HG03039 (cell line): Measurements from ENCODE around the gene ABHD8.

Experiments used
- ATAC-seq: cut with Tn5 transposase; IDR thresholded peaks from one replicate; pipeline ENCODE4 v1.9.1; 2021; ENCODE audit warnings: mild to moderate bottlenecking, moderate library complexity; ENCODE audit not compliant: unreplicated experiment

Gene ABHD8

DNA sequence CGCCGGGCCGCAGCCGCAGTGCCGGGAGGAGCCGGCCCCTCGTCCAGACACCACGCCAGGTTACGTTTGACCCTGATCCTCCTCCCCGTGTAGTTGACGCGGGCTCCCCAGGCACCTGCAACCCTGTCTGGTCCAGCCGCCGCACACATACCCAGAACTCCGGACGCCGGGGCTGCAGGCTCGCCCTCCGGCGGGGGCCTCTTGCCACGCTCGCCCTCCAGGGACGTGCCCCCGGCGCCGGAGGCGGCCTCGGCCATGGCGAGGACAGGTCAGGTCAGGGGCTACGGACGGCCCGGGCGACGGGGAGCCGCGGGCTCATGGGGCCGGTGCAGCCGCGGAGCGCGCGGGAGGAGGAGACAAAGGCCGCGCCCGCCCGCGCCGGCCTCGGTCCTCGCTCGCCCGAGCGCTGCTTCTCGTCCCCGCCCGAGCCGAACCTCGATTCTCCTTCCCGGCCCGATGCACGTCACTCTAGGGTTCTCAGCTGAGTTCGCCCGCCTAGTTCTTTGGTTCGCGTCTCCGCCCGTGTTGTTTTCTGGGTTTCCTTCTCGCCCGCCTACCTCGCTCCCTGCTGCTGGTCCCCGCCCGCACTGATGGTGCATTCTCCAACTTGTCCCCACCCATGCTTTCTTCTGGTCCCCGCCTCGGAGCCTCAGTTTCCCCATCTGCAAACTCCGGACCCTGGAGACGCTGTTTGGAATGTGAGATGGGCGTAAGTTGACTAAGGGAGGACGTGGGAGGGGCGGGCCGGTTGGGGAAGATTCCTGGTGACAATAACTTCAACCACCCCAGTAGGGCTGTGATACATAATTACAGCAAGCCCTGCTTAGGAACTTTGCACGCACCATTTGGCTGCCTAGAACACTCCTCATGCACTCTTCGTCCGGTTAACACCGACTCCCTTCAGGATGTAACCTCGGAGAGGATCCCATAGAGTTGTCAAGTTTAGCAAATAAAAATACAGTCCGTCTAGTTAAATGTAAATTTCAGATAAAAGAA is 31.5 kb upstream of the ABHD8 start, which contains the start of gene ANO8:
Gene ANO8 (minus strand): TSS at position 442 of the 996 bp plus-strand sequence. CDS start 185 bp downstream, at position 257.
- peak; percentile 40 for ATAC-seq

DNA sequence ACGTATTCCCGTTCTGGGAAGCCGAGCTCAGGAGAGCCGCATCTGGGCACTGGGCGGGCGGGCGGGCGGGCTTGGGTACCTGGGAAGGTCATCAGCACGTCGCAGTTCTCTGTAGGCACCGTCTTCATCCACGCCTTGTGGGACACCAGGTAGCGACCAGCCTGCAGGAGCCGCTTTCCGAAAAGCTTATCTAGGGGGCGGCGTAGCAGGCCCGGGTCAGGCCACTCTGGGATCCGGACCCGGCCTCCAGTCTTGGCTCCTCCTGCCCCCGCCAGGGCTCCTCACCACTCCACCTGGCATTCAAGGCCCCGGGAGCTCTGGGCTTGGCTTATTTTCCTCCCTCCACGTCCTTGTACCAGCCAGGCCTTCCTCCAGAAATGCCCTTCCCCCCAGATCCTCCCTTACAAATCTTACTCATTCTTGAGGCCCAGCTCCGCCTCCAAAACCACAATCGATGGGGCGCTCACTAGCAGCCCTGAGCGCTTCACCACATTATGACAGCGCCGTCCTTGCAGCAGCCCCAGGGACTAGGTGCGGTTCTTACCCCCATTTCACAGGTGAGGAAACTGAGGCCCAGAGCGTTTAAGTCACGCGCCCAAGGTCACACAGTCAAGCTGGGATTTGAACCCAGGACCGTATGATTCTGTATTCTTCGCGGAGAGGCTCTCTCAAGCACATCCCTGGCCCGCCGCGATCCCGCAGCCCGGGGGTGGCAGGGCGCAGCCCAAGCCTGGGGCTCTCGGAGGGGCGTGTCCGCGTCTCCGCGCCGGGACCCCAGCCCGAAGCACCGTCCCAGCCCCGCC is 30.6 kb upstream of the ABHD8 start:
- ATAC-seq = no peak

- ATAC-seq = no peak
These were observed 29.7 kb upstream of the ABHD8 start for GRCh38 chr19:17332677-17333581.

GRCh38 chr19:17332360-17332676 is 29.1 kb upstream of the ABHD8 start:
- ATAC-seq = no peak

GRCh38 chr19:17331045-17331558 is 27.9 kb upstream of the ABHD8 start:
- ATAC-seq = no peak

GRCh38 chr19:17330262-17331044 is 27.2 kb upstream of the ABHD8 start:
- ATAC-seq = no peak

DNA sequence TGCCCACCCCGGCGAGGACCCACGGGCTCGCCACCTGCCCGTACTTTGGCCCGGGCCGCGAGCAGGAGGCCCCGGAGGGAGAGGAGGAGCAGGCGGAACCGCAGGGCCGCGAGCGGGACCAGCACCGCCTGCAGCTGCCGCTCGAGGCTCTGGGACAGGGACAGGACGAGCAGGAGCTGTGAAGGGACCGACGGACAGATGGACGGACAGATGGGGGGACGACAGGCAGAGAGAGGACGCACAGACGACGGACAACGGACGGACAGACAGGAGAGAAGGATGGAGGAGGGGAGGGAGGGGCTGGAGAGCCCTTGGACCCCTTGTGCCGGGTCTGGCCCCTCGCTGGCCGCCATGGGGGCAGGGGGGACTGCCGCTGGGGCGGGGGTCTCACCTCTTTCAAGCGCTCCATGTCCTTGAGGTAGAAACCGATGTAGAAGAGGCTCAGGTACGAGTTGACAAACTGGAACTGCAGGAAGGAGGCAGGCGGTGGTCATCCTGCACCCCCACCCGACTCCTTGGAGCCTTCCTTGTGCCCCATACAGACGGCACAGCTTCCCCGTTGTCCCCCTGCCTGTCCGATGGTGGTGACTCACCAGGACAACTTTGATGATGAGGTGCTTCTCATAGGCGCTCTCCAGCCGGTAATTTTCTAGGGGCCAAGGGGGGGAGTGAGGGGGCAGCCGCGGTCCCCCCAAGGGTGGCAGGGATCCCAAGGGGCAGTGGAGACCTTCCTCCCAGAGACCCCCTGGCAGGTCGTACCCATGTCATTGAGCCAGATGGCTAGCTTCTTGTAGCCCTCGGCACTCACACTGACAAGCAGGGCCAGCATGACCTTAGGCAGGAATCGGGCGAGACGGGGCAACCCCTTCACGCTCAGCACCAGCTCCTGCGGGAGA is 26.4 kb upstream of the ABHD8 start:
- ATAC-seq = no peak

DNA sequence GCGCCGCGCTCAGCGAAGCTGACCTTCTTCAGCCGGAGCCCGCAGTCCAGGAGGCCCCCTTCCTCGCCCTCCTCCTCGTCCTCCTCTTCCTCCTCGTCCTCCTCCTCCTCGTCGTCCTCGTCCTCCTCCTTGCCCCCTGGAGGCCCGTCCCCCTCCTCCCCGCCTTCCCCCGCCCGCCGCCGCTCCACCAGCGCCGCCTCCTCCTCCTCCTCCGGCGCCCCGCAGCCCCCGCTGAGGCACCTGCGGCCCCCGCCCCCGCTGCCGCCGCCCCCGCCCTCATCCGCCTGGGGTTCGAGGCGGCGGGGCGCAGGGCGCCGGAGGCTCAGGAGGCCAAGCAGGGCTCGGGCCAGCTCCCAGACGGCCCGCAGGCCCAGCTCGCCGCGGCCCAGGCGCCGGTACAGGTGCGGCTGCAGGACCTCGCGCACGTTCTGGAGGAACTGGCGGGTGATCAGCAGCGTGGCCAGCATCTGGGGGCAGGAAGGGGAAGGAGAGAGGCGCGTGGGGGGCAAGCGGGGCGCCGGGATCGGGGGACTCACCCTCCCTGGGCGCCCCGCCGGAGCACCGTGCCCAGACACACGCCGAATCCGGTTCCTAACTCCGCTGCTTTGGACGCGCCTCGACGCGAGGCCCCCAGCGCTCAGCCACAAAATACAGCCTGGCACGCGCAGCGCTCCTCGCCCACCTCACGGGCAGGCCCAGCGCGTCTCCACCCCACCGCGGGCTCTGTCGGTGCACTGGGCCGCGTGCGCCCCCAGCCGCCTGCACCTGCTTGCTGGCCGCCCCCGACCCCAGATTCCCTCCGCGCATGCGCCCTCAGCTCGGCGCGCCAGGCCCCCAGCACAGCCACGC is 25.5 kb upstream of the ABHD8 start:
- no peak for ATAC-seq

GRCh38 chr19:17327654-17328516 is 24.7 kb upstream of the ABHD8 start:
- no peak for ATAC-seq

GRCh38 chr19:17327068-17327653 is 23.9 kb upstream of the ABHD8 start:
- no peak for ATAC-seq

DNA sequence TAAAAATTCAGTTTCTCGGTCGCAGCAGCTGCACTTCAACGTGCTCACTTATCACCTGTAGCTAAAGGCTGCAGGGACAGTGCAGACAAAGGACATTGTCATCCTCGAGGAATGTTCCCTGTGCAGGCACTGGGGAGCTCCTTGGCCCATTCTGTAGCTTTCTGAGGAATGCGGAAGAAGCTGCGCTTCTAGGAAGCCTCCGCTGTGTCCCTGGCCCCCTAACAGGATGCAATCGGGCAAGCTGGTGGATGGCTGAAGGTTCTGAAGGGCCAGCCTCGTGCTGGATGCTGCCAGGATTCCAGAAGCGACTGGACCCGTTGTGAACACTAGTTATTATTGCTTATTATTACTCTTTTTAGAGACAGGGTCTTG is 23.4 kb upstream of the ABHD8 start:
- ATAC-seq = no peak

- ATAC-seq = no peak
These were observed 22.8 kb upstream of the ABHD8 start for GRCh38 chr19:17325881-17326594.

DNA sequence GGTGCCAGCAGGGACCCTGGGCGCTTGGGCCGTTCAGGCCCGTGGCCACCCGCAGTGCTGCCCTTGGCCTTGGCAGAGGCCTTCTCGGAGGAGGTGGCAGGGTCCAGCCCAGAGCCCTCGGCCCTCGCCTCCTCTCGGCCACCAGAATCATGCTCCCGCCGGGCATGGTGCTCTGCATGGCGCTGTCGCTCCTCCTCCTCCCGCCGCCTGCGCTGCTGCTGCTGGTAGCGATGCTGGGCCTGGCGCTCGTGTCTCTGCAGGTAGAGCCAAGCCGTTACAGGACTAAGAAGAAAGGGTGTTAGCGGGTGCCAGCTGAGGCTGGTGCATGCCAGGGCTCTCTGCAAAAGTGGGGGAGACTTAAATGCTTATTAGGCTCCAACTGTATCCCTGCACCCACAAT is 21.9 kb upstream of the ABHD8 start:
- no peak for ATAC-seq

DNA sequence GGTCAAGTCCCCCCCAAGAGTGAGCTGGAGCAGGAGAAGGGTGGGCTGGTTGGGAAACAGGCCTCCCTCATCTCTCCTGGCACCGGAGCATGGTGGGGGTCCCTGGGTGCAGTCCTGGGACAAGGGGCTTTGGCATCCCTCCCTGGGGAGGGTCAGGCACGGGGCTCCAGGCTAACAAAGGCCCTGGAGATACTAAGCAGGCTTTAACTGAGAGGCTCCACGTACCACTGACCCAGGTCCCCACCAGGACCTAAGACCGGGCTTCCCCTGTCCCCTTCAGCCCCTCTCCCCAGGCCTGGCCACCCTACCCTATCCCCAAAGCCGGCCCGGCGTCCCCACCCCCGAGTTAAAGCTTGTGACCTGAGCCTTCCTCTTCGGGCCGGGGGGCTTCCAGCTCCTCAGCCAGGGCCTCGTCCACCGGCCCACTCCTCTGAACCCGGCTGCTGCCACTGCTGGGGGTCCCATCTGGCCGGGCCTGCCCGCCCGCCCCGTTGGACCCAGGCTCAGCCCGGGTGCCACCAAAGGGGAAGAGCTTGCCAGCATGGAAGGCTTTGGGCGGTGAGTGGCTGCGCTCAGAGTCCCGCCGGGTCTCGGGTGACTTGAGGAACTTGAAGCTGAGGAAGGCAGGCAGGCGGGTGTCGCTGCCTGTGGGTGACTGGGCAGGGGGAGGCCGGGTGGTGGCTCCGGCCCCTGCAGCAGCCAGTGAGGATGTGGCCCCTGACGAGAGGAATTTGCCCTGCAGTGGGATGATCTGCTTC is 21.3 kb upstream of the ABHD8 start:
- no peak for ATAC-seq

DNA sequence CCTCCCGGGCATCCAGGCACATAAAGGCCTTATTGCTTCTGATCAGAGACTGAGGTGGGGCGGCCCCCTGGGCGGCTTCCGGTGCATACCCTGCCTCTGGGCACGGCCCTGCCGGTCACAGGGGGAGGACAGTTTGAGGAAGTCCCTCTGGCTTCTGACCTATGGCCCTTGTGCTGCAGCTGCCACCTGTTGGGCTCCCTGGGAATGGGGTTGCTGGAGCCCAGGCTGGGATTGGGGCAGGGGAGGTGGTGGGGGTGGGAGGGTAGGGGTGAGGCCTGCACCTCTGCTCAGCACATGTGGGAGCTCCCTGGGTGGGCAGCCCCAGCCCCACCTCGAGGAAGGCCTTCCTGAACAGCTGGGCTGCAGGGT is 20.7 kb upstream of the ABHD8 start:
- no peak for ATAC-seq
